PFSK-1 (cell line): ENCODE results near the gene MT1A.
A peak's percentile ranks its signal among the peaks of the same experiment; 100 is the strongest.

Experiments used
- FOXP2 ChIP-seq: optimal IDR thresholded peaks from 2 replicates; pipeline ENCODE3; 2011; ENCODE audit warnings: borderline replicate concordance, control low read depth, inconsistent platforms; ENCODE audit not compliant: insufficient read depth; ENCODE audit errors: extremely low read length, extremely low read depth
- POLR2AphosphoS5 ChIP-seq: IDR thresholded peaks from 2 replicates; pipeline ENCODE4 v1.6.1; 2012; ENCODE audit warnings: low read depth, mild to moderate bottlenecking, control low read depth, low read length, moderate library complexity
- SIN3A ChIP-seq: IDR thresholded peaks from 2 replicates; pipeline ENCODE4 v1.6.1; 2012; ENCODE audit warnings: mild to moderate bottlenecking, low read length, moderate library complexity, borderline replicate concordance; ENCODE audit not compliant: insufficient read depth
- TAF1 ChIP-seq: IDR thresholded peaks from 2 replicates; pipeline ENCODE4 v1.6.1; 2012; ENCODE audit warnings: low read length, control low read depth, borderline replicate concordance; ENCODE audit not compliant: insufficient read depth
- TF ChIP-seq, protein P1 (sequence below), 2 experiments: IDR thresholded peaks; 2 replicates each; pipeline versions ENCODE4 v1.6.1 to v1.8.0; 2011 to 2012; ENCODE audit warnings: low read depth in 2 of 2, low read length in 2 of 2, control low read depth in 1 of 2, inconsistent platforms in 1 of 2, mild to moderate bottlenecking in 1 of 2, moderate library complexity in 1 of 2; ENCODE audit not compliant: insufficient read depth in 1 of 2

The MT1A gene

GRCh38 chr16:56640076-56640475 lies 1.6 kb downstream of the MT1A start:
- no peak for TF ChIP-seq FOXP2
- no peak for TF ChIP-seq POLR2AphosphoS5
- TF ChIP-seq, protein P1, sequence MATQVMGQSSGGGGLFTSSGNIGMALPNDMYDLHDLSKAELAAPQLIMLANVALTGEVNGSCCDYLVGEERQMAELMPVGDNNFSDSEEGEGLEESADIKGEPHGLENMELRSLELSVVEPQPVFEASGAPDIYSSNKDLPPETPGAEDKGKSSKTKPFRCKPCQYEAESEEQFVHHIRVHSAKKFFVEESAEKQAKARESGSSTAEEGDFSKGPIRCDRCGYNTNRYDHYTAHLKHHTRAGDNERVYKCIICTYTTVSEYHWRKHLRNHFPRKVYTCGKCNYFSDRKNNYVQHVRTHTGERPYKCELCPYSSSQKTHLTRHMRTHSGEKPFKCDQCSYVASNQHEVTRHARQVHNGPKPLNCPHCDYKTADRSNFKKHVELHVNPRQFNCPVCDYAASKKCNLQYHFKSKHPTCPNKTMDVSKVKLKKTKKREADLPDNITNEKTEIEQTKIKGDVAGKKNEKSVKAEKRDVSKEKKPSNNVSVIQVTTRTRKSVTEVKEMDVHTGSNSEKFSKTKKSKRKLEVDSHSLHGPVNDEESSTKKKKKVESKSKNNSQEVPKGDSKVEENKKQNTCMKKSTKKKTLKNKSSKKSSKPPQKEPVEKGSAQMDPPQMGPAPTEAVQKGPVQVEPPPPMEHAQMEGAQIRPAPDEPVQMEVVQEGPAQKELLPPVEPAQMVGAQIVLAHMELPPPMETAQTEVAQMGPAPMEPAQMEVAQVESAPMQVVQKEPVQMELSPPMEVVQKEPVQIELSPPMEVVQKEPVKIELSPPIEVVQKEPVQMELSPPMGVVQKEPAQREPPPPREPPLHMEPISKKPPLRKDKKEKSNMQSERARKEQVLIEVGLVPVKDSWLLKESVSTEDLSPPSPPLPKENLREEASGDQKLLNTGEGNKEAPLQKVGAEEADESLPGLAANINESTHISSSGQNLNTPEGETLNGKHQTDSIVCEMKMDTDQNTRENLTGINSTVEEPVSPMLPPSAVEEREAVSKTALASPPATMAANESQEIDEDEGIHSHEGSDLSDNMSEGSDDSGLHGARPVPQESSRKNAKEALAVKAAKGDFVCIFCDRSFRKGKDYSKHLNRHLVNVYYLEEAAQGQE (IDR thresholded peaks at IDR 0.05; ENCODE audit: insufficient read depth in 1 of 2, low read depth in 2 of 2, low read length in 2 of 2), result no peak

DNA sequence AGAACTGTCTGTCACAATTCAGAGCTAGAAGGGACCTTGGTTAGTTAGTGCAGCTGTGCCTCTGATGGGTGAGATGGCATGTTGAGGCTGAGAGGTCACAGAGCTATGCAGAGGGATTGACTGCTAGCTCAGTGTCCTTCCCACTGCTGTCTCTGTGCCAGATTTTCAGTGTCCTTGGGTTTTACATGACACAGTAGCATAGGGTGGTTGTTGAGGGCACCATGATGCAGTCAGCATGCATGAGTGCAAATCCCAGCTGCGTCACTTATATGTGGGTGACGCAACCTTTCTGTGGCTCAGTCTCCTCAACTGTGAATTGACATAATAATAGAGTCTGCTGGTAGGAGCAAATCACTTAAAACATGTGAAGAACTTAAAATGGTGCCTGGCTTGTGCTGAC lies 2.7 kb downstream of the MT1A start:
- TF ChIP-seq POLR2AphosphoS5 (no peak), FOXP2 (no peak), SIN3A (no peak), TAF1 (no peak)
- TF ChIP-seq, protein P1 (IDR thresholded peaks at IDR 0.05; ENCODE audit: insufficient read depth in 1 of 2, low read depth in 2 of 2, low read length in 2 of 2), result no peak

DNA sequence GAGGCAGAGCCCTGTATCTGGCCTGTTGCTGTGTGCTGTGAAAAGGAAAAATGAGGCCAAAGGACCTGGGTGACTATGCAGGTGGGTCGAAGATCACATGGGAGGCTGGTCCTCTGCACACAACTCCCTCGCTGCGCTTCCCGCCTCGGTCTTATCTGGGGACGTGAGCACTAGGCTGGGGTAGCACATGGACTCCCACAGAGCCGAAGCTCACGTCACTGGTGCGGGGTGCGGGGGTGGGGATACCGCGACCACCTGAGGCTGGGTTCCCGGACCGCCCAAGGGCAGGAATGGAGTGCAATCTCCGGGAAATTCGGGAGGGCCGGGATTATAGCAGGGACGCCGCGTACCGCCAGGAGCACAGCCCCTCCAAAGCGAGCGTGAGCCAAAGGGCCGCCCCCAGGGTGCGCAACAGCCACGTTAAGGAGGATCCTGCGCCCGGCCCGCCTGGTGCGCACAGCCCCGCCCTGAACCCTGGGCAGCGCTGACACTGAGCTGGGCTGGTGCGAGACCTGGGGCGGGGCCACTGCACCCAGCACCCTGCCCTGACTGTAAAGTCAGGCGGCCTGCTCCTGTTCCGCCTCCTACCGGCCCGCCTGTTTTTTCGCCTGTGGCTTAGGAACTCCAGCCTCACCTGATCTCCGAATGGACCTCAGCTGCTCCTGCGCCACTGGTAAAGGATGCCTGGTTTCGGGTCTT lies 4.8 kb downstream of the MT1A start:
- TF ChIP-seq TAF1 (no peak), POLR2AphosphoS5 (no peak), SIN3A (no peak), FOXP2 (no peak)
- TF ChIP-seq, protein P1 (IDR thresholded peaks at IDR 0.05; ENCODE audit: insufficient read depth in 1 of 2, low read depth in 2 of 2, low read length in 2 of 2), result no peak

- TF ChIP-seq FOXP2 (no peak), POLR2AphosphoS5 (no peak), TAF1 (no peak)
- TF ChIP-seq, protein P1 (IDR thresholded peaks at IDR 0.05; ENCODE audit: insufficient read depth in 1 of 2, low read depth in 2 of 2, low read length in 2 of 2), result peak in 1 of 2 experiments; percentile 71; a peak in 2 of 4 replicates
These were observed 5.4 kb downstream of the MT1A start for GRCh38 chr16:56643833-56644232.

DNA sequence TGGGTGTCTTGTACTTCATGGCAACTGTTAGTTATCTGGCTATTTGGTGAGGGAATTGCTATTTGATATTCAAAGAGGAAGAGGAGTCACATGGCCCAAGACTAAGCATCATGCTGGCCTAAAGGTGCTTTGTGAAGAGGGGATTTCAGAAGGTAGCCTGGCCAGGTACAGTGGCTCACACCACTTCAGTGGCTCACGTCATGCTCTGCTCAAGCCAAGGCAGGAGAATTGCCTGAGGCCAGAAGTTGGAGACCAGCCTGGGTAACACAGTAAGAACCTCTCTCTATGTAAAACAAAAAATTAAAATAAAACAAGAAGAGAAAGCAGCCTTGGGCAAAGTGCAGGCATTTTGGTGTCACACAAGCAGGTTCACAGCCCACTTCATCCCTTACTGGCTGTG lies 6.8 kb downstream of the MT1A start:
- no peak for TF ChIP-seq POLR2AphosphoS5
- TF ChIP-seq, protein P1 (IDR thresholded peaks at IDR 0.05; ENCODE audit: insufficient read depth in 1 of 2, low read depth in 2 of 2, low read length in 2 of 2), result no peak
- no peak for TF ChIP-seq TAF1
- TF ChIP-seq SIN3A, result no peak
- TF ChIP-seq FOXP2, result no peak
